A549 (cell line): ENCODE data around the gene KSR1.

Source experiments
- CBX2 ChIP-seq: fragments of 200-600 bp; sonication (generic); IDR thresholded peaks from 2 replicates; pipeline ENCODE4 v1.6.1; 2016; ENCODE audit warnings: low read depth, mild to moderate bottlenecking, borderline replicate concordance
- CHD2 ChIP-seq: fragments of 150-350 bp; IDR thresholded peaks from 2 replicates; pipeline ENCODE4 v1.6.1; 2014; ENCODE audit warnings: low read length; ENCODE audit not compliant: partially characterized antibody
- CTCF ChIP-seq: fragments of >200 bp; sonication (Bioruptor Twin); formaldehyde crosslinking; IDR thresholded peaks from 3 replicates; pipeline ENCODE4 v1.5.1; 2016
- ELK1 ChIP-seq: fragments of 150-350 bp; IDR thresholded peaks from 2 replicates; pipeline ENCODE4 v1.6.1; 2014; ENCODE audit warnings: low read depth, mild to moderate bottlenecking, low read length
- EP300 ChIP-seq, 2 experiments: fragments of >200 bp; sonication (Bioruptor Twin); formaldehyde crosslinking; IDR thresholded peaks; 2 replicates in 1 of 2; 3 replicates in 1 of 2; pipeline ENCODE4 v1.6.1; 2016 to 2017
- GATA3 ChIP-seq: IDR thresholded peaks from 2 replicates; pipeline ENCODE4 v1.6.1; 2012; ENCODE audit warnings: borderline replicate concordance
- NFE2L2 ChIP-seq: fragments of 150-350 bp; conservative IDR thresholded peaks from 2 replicates; pipeline ENCODE4 v1.6.1; 2014; ENCODE audit warnings: low read length
- NR3C1 ChIP-seq: fragments of >200 bp; sonication (Bioruptor Twin); formaldehyde crosslinking; IDR thresholded peaks from 3 replicates; pipeline ENCODE4 v1.6.1; 2017
- POLR2A ChIP-seq: IDR thresholded peaks from 2 replicates; pipeline ENCODE4 v1.6.1; 2012; ENCODE audit warnings: mild to moderate bottlenecking, low read length
- RAD21 ChIP-seq, 2 experiments: fragments of >200 bp in 1 of 2; sonication (Bioruptor Twin) in 1 of 2; formaldehyde crosslinking in 1 of 2; IDR thresholded peaks in 1 of 2; conservative IDR thresholded peaks in 1 of 2; 2 replicates in 1 of 2; 3 replicates in 1 of 2; pipeline ENCODE4 v1.6.1; 2012 to 2018; ENCODE audit warnings: inconsistent platforms in 1 of 2
- REST ChIP-seq: fragments of 200-600 bp; sonication (generic); IDR thresholded peaks from 2 replicates; pipeline ENCODE4 v1.6.1; 2016; ENCODE audit warnings: antibody characterized with exemption, mild to moderate bottlenecking, moderate library complexity
- SREBF2 ChIP-seq: fragments of 450-650 bp; IDR thresholded peaks from 2 replicates; pipeline ENCODE4 v1.6.1; 2014; ENCODE audit warnings: mild to moderate bottlenecking, moderate library complexity
- ZNF302 ChIP-seq: fragments of 250-450 bp; sonication (Bioruptor Pico); IDR thresholded peaks from 2 replicates; pipeline ENCODE4 v1.9.0; 2021; ENCODE audit warnings: inconsistent platforms, mild to moderate bottlenecking, moderate library complexity
- ZSCAN20 ChIP-seq: fragments of 250-450 bp; sonication (Bioruptor Pico); IDR thresholded peaks from 2 replicates; pipeline ENCODE4 v1.8.0; 2022; ENCODE audit warnings: mild to moderate bottlenecking, moderate library complexity

DNA sequence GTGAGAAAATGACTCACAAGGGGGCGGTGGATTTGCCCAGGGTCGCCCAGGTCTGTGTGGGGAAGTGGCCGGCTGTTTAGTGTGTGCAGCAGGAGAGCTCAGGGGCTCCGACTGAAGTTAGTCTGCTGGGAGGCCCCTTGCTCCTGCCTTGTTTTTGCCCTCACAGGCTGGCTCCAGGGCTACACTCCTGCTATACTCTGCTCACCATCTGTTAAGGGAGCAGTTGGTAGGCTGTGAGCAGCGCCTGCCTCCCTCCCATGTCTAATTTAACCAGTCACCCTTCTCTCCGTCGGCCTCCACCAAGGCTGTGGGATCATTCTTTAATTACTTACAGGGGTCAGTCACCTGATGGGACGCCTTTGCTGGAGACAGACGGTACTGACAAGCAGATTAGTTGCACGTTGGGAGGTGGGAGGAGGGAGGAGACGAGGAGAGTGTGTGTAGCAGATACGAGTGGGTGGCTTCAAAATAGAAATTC lies 35.5 kb downstream of the KSR1 start:
- TF ChIP-seq GATA3 (no peak), CTCF (no peak), NR3C1 (no peak), POLR2A (no peak), CBX2 (no peak), RAD21 (conservative IDR thresholded peaks at IDR 0.05 in 1 of 2, IDR thresholded peaks at IDR 0.05 in 1 of 2) (no peak), REST (no peak), SREBF2 (no peak), ZSCAN20 (CRISPR knock-in tag) (no peak), EP300 (IDR thresholded peaks at IDR 0.05) (no peak), ELK1 (no peak), NFE2L2 (no peak), ZNF302 (no peak), CHD2 (no peak)
